ENCODE data around the gene RALGAPB.

RALGAPB gene

GRCh38 chr20:38548356-38549083 lies 75.9 kb downstream of the RALGAPB start:
- DNase-seq (ENCODE audit: low read depth), result no peak

- DNase-seq (ENCODE audit: low read depth), result no peak
Measured at GRCh38 chr20:38550274-38550673, 77.6 kb downstream of the RALGAPB start.

GRCh38 chr20:38551056-38551626 lies 78.5 kb downstream of the RALGAPB start:
- DNase-seq (ENCODE audit: low read depth), result no peak

GRCh38 chr20:38554986-38555385 lies 82.3 kb downstream of the RALGAPB start:
- no peak for DNase-seq (ENCODE audit: low read depth)

GRCh38 chr20:38555395-38555794 lies 82.8 kb downstream of the RALGAPB start:
- DNase-seq (ENCODE audit: low read depth), result no peak

GRCh38 chr20:38557174-38557573 lies 84.5 kb downstream of the RALGAPB start:
- DNase-seq (ENCODE audit: low read depth), result no peak

- no peak for DNase-seq (ENCODE audit: low read depth)
Measured at GRCh38 chr20:38558596-38559360, 86.1 kb downstream of the RALGAPB start.

- no peak for DNase-seq (ENCODE audit: low read depth)
Measured at GRCh38 chr20:38559764-38560163, 87.1 kb downstream of the RALGAPB start.

- no peak for DNase-seq (ENCODE audit: low read depth)
Measured at GRCh38 chr20:38563802-38564431, 91.3 kb downstream of the RALGAPB start.

GRCh38 chr20:38564680-38565079 lies 92.0 kb downstream of the RALGAPB start:
- no peak for DNase-seq (ENCODE audit: low read depth)

GRCh38 chr20:38566036-38566598 lies 93.5 kb downstream of the RALGAPB start:
- no peak for DNase-seq (ENCODE audit: low read depth)

- DNase-seq (ENCODE audit: low read depth), result no peak
Measured at GRCh38 chr20:38569747-38570525, 97.3 kb downstream of the RALGAPB start.

- DNase-seq (ENCODE audit: low read depth), result no peak
Measured at GRCh38 chr20:38573413-38573812, 100.8 kb downstream of the RALGAPB start.

- no peak for DNase-seq (ENCODE audit: low read depth)
Measured at GRCh38 chr20:38579219-38579910, 106.7 kb downstream of the RALGAPB start.

- no peak for DNase-seq (ENCODE audit: low read depth)
Measured at GRCh38 chr20:38579921-38580320, 107.3 kb downstream of the RALGAPB start.

GRCh38 chr20:38581013-38581412 lies 108.4 kb downstream of the RALGAPB start, which contains the start of gene ADIG:
TSS of gene ADIG (plus strand) at chr20:38581197. CDS start at chr20:38581251, 54 bp downstream.
- DNase-seq (ENCODE audit: low read depth), result no peak

- no peak for DNase-seq (ENCODE audit: low read depth)
Measured at GRCh38 chr20:38581830-38582358, 109.3 kb downstream of the RALGAPB start.

- DNase-seq (ENCODE audit: low read depth), result no peak
Measured at GRCh38 chr20:38583306-38583705, 110.7 kb downstream of the RALGAPB start.

GRCh38 chr20:38584099-38584763 lies 111.6 kb downstream of the RALGAPB start:
- DNase-seq (ENCODE audit: low read depth), result no peak
